Activated naive CD4-positive, alpha-beta T cell treated with Interleukin-2 at 50 U/mL for 16 hours (primary cell): ENCODE results near the gene GPC2.
A peak's percentile ranks its signal among the peaks of the same experiment; 100 is the strongest.
"Not testable (repeated sequence)": the region's sequence is repeated elsewhere in the genome, so short reads cannot be mapped to it uniquely, and the experiment has no call there.

Experiments used
- DNase-seq: peaks from one replicate; pipeline ENCODE4 v3.0.0-alpha.2; 2020

Gene GPC2

GRCh38 chr7:100177045-100178001, at the start of gene GPC2, which contains the start of gene STAG3:
GPC2 (minus strand) TSS chr7:100177381; CDS start chr7:100177199, 182 bp downstream.
STAG3 (plus strand) TSS chr7:100177918; CDS start chr7:100180557, 2,639 bp downstream.
- DNase-seq: peak; percentile 98

GRCh38 chr7:100224891-100225290, 47.7 kb upstream of the GPC2 start:
- DNase-seq: not testable (repeated sequence)

GRCh38 chr7:100223376-100223927, 46.3 kb upstream of the GPC2 start:
- DNase-seq: not testable (repeated sequence)

- no peak for DNase-seq
Observed at GRCh38 chr7:100222445-100223132, 45.4 kb upstream of the GPC2 start.

- DNase-seq: peak; percentile 33
Observed at GRCh38 chr7:100221767-100222444, 44.7 kb upstream of the GPC2 start.

GRCh38 chr7:100221231-100221718, 44.1 kb upstream of the GPC2 start:
- DNase-seq: peak; percentile 84

GRCh38 chr7:100220586-100221230, 43.5 kb upstream of the GPC2 start:
- no peak for DNase-seq

- DNase-seq: peak; percentile 29
Observed at GRCh38 chr7:100219801-100220585, 42.8 kb upstream of the GPC2 start, which contains the start of gene PVRIG. PVRIG (plus strand) TSS chr7:100219949; CDS start chr7:100219971, 22 bp downstream.

- peak; percentile 33 for DNase-seq
Observed at GRCh38 chr7:100219271-100219737, 42.1 kb upstream of the GPC2 start.

GRCh38 chr7:100217934-100218333, 40.8 kb upstream of the GPC2 start:
- DNase-seq: peak; percentile 87

- DNase-seq: no peak
Observed at GRCh38 chr7:100215895-100216294, 38.7 kb upstream of the GPC2 start.

GRCh38 chr7:100214356-100214755, 37.2 kb upstream of the GPC2 start:
- not testable (repeated sequence) for DNase-seq

GRCh38 chr7:100213672-100214071, 36.5 kb upstream of the GPC2 start:
- DNase-seq: no peak

GRCh38 chr7:100212631-100213286, 35.6 kb upstream of the GPC2 start:
- DNase-seq: no peak

GRCh38 chr7:100211342-100211780, 34.2 kb upstream of the GPC2 start:
- DNase-seq: peak; percentile 25

GRCh38 chr7:100210805-100211204, 33.6 kb upstream of the GPC2 start:
- DNase-seq: no peak

GRCh38 chr7:100209493-100209892, 32.3 kb upstream of the GPC2 start:
- DNase-seq: no peak

- DNase-seq: peak; percentile 19
Observed at GRCh38 chr7:100208911-100209408, 31.8 kb upstream of the GPC2 start.

- no peak for DNase-seq
Observed at GRCh38 chr7:100204454-100204853, 27.3 kb upstream of the GPC2 start.

GRCh38 chr7:100200693-100201092, 23.5 kb upstream of the GPC2 start:
- no peak for DNase-seq
